NB4 (cell line): ENCODE measurements around the gene UBE4B.

Experiments
- CTCF ChIP-seq: IDR thresholded peaks from one replicate; pipeline ENCODE4 v1.5.1; 2012; ENCODE audit warnings: low read depth, low read length
- MYC ChIP-seq: IDR thresholded peaks from 2 replicates; pipeline ENCODE4 v1.6.1; 2011; ENCODE audit warnings: low read depth, low read length
- POLR2A ChIP-seq: IDR thresholded peaks from 2 replicates; pipeline ENCODE4 v1.6.1; 2011; ENCODE audit warnings: mild to moderate bottlenecking; ENCODE audit not compliant: insufficient read length; ENCODE audit errors: extremely low read depth

GRCh38 chr1:10193288-10193687, 160.5 kb downstream of the UBE4B start:
- no peak for TF ChIP-seq CTCF
- TF ChIP-seq POLR2A: no peak
- TF ChIP-seq MYC: no peak
